ENCODE data around the gene DNASE1L1. TPM values are rescaled to one million over a fixed set of nuclear protein-coding genes. Genes with fewer than 3 reads are reported as not detected.

The DNASE1L1 gene
- total and polyA plus RNA-seq, 2 donors (not counting 1 experiment from before 2014, with no cell fraction given): 24.6 to 49.2 TPM

DNA sequence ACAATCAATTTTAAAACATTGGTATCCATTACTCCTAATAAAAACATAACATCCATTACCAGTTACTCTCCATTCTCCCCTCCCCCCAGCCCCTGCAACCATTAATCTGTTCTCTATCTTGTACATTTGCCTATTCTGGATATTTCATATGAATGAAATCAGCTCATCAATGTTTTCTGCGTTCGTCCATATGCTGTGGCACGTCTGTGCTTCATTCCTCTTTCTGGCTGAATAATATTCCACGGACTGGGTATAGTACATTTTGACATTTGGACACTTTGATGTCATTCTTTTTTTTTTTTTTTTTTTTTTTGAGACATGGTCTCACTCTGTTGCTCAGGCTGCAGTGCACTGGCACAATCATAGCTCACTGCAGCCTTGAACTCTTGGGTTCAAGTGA, 5.2 kb downstream of the DNASE1L1 start:
- Histone ChIP-seq H3K27me3 (replicated peaks in 1 of 4; ENCODE audit: control extremely low read depth in 1 of 4, control insufficient read depth in 3 of 4, insufficient read depth in 4 of 4, low read length in 3 of 4) (no peaks in the 10 kb centered on the region), H3K9ac (ENCODE audit: low read length) (no peak overlapping the region), H3K9me3 (ENCODE audit: control extremely low read depth in 1 of 3, control insufficient read depth in 2 of 3, insufficient read depth in 1 of 3, low read length in 2 of 3) (no peaks in the 10 kb centered on the region), H3K79me2 (ENCODE audit: control insufficient read depth, insufficient read depth, low read length) (no peaks in the 10 kb centered on the region), H2AFZ (ENCODE audit: insufficient read depth, low read depth, low read length, poor library complexity, severe bottlenecking) (no peak overlapping the region), H3K36me3 (replicated peaks in 1 of 2; ENCODE audit: control extremely low read depth in 1 of 2, control insufficient read depth in 1 of 2, extremely low read depth in 1 of 2, insufficient read depth in 2 of 2, low read length in 1 of 2) (peaks cover 0 to 24% of the 10 kb centered on the region in 2 experiments), H3K4me3 (ENCODE audit: control extremely low read depth in 1 of 5, extremely low read depth in 1 of 5, insufficient read depth in 1 of 5, low read depth in 2 of 5, low read length in 4 of 5) (no peak overlapping the region), H3K4me2 (replicated peaks; ENCODE audit: low read depth, low read length, poor library complexity, severe bottlenecking) (no peak overlapping the region), H3K4me1 (ENCODE audit: control insufficient read depth in 2 of 2, insufficient read depth in 2 of 2, low read length in 2 of 2) (peaks cover 12 to 19% of the 10 kb centered on the region in 2 donors), H3K27ac (ENCODE audit: low read length in 2 of 2) (no peak overlapping the region), H4K20me1 (ENCODE audit: control insufficient read depth, insufficient read depth, low read length, poor library complexity, severe bottlenecking) (peaks cover 25% of the 10 kb centered on the region)
- no peak for DNase-seq
- POLR2A ChIA-PET: no interaction called here
- H3K4me3 Mint-ChIP-seq: no peak overlapping the region
- H3K27me3 Mint-ChIP-seq: no peaks in the 10 kb centered on the region
- CTCF ChIA-PET: interaction anchor here (0.7 kb wide), 1 partner anchor 79 kb away, joined by 4 read pairs; no protein-coding TSS in a partner anchor
- no peak for ATAC-seq (ENCODE audit: low read depth)
- TF ChIP-seq, protein P1, sequence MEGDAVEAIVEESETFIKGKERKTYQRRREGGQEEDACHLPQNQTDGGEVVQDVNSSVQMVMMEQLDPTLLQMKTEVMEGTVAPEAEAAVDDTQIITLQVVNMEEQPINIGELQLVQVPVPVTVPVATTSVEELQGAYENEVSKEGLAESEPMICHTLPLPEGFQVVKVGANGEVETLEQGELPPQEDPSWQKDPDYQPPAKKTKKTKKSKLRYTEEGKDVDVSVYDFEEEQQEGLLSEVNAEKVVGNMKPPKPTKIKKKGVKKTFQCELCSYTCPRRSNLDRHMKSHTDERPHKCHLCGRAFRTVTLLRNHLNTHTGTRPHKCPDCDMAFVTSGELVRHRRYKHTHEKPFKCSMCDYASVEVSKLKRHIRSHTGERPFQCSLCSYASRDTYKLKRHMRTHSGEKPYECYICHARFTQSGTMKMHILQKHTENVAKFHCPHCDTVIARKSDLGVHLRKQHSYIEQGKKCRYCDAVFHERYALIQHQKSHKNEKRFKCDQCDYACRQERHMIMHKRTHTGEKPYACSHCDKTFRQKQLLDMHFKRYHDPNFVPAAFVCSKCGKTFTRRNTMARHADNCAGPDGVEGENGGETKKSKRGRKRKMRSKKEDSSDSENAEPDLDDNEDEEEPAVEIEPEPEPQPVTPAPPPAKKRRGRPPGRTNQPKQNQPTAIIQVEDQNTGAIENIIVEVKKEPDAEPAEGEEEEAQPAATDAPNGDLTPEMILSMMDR (IDR thresholded peaks at IDR 0.05): no peak
- TF ChIP-seq EZH2 (IDR thresholded peaks at IDR 0.05; ENCODE audit: borderline replicate concordance, insufficient read depth, low read depth, low read length, poor library complexity, severe bottlenecking): no peak
- H3K9me3 Mint-ChIP-seq (ENCODE audit: insufficient read depth): no peaks in the 10 kb centered on the region
- intact Hi-C loops (cut with micrococcal nuclease): no loop called here
- no peak overlapping the region for H3K27ac Mint-ChIP-seq
- WGBS (ENCODE audit: insufficient coverage): no CpG with 5 or more reads among the region's 4 CpGs
- H3K4me1 Mint-ChIP-seq: peaks cover 19% of the 10 kb centered on the region

DNA sequence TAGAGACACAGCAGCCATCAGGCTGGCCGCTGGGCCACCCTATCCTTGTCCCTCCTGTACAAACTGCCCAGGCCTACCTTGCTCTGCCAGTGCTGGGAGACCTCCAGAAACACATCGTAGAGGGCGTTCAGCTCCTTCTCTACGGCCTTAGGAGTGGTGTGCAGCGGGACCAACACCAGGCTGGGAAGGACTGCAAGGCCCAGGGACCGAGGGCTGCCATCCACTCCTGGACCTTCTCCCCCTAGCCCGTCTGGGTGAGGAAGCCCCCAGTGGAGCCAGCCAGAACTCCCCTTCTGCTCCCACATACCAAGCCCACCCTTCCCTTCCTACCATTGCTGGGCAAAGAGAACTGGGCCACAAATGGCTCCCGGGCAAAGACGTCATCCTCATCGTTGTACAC, 5.9 kb downstream of the DNASE1L1 start:
- intact Hi-C loops (cut with micrococcal nuclease): no loop called here
- Histone ChIP-seq H4K20me1 (ENCODE audit: control insufficient read depth, insufficient read depth, low read length, poor library complexity, severe bottlenecking) (peaks cover 30% of the 10 kb centered on the region), H3K4me3 (ENCODE audit: control extremely low read depth in 1 of 5, extremely low read depth in 1 of 5, insufficient read depth in 1 of 5, low read depth in 2 of 5, low read length in 4 of 5) (no peak overlapping the region), H3K4me2 (replicated peaks; ENCODE audit: low read depth, low read length, poor library complexity, severe bottlenecking) (no peak overlapping the region), H3K4me1 (ENCODE audit: control insufficient read depth in 2 of 2, insufficient read depth in 2 of 2, low read length in 2 of 2) (peaks cover 12 to 14% of the 10 kb centered on the region in 2 donors), H3K36me3 (replicated peaks in 1 of 2; ENCODE audit: control extremely low read depth in 1 of 2, control insufficient read depth in 1 of 2, extremely low read depth in 1 of 2, insufficient read depth in 2 of 2, low read length in 1 of 2) (peaks cover 0 to 24% of the 10 kb centered on the region in 2 experiments), H3K27me3 (replicated peaks in 1 of 4; ENCODE audit: control extremely low read depth in 1 of 4, control insufficient read depth in 3 of 4, insufficient read depth in 4 of 4, low read length in 3 of 4) (no peaks in the 10 kb centered on the region), H3K79me2 (ENCODE audit: control insufficient read depth, insufficient read depth, low read length) (no peaks in the 10 kb centered on the region), H2AFZ (ENCODE audit: insufficient read depth, low read depth, low read length, poor library complexity, severe bottlenecking) (no peak overlapping the region), H3K9ac (ENCODE audit: low read length) (no peak overlapping the region), H3K9me3 (ENCODE audit: control extremely low read depth in 1 of 3, control insufficient read depth in 2 of 3, insufficient read depth in 1 of 3, low read length in 2 of 3) (no peaks in the 10 kb centered on the region), H3K27ac (ENCODE audit: low read length in 2 of 2) (no peak overlapping the region)
- no peak for ATAC-seq (ENCODE audit: low read depth)
- Mint-ChIP-seq H3K9me3 (ENCODE audit: insufficient read depth) (no peaks in the 10 kb centered on the region), H3K27ac (no peak overlapping the region), H3K4me3 (no peak overlapping the region), H3K27me3 (no peaks in the 10 kb centered on the region), H3K4me1 (peaks cover 15% of the 10 kb centered on the region)
- TF ChIP-seq, protein P1 (IDR thresholded peaks at IDR 0.05): no peak
- no peak for TF ChIP-seq EZH2 (IDR thresholded peaks at IDR 0.05; ENCODE audit: borderline replicate concordance, insufficient read depth, low read depth, low read length, poor library complexity, severe bottlenecking)
- DNase-seq: no peak
- CTCF ChIA-PET: interaction anchor here (0.7 to 1.2 kb wide), 2 partner anchors 11 to 78 kb away, joined by 4 to 5 read pairs; no protein-coding TSS in a partner anchor
- 100% methylated on average over 5 of the region's 10 CpGs for WGBS (ENCODE audit: insufficient coverage)
- POLR2A ChIA-PET: no interaction called here

All from B cell (primary cell).